Pancreas (tissue), 10 donors: ENCODE results near the gene ANKRD44. TPM values are rescaled to one million over a fixed set of nuclear protein-coding genes. Genes with fewer than 3 reads are reported as not detected.

Experiments used
- ATAC-seq, 4 donors: fragments of 200-7000 bp; cut with Tn5 transposase; one replicate each; pipeline versions ENCODE4 v1.8.0 to v1.9.1; 2020; ENCODE audit warnings: mild to moderate bottlenecking in 4 of 4, moderate library complexity in 4 of 4
- DNase-seq, 6 donors: peaks; one replicate each; pipeline ENCODE4 v3.0.0-alpha.2; 2020
- FAIRE-seq: peaks from 2 replicates; lab custom pipeline; 2012; peaks lifted over from hg19 to GRCh38; lab: Jason Lieb, UNC
- H3K27ac ChIP-seq, 4 donors: fragments of 200-600 bp; sonication (generic); 1 replicate in 3 of 4; 2 replicates in 1 of 4; pipeline versions ENCODE4 v1.5.0 to v1.8.0; 2020
- H3K27me3 ChIP-seq, 4 donors: fragments of 200-600 bp; one replicate each; pipeline ENCODE4 v1.8.0; 2021
- H3K36me3 ChIP-seq, 3 donors: fragments of 200-600 bp; sonication (generic) in 1 of 3; one replicate each; pipeline versions ENCODE4 v1.5.0 to v1.8.0; 2020 to 2021
- H3K4me1 ChIP-seq, 3 donors: fragments of 200-600 bp; one replicate each; pipeline ENCODE4 v1.8.0; 2021
- H3K4me3 ChIP-seq, 4 donors: fragments of 200-600 bp; sonication (generic) in 2 of 4; one replicate each; pipeline versions ENCODE4 v1.5.0 to v1.8.0; 2020 to 2021
- H3K9me3 ChIP-seq, 4 donors: fragments of 200-600 bp; one replicate each; pipeline ENCODE4 v1.8.0; 2021
- CTCF ChIP-seq, 4 donors: fragments of 200-600 bp; sonication (generic) in 3 of 4; IDR thresholded peaks; one replicate each; pipeline versions ENCODE4 v1.5.0 to v1.8.0; 2021; ENCODE audit warnings: antibody characterized with exemption in 4 of 4
- WGBS, 2 donors: extraction: QIAGEN DNeasy Blood & Tissue Kit; methylation state at CpG; one replicate each; pipeline ENCODE4 v1.1.7; 2013; 5-methylcytosine and 5-hydroxymethylcytosine counted together
- intact Hi-C, 3 donors: fragments of 100-400 bp; cut with DNase I; formaldehyde crosslinking; loops; one replicate each; pipeline versions ENCODE4 v1.11.1 to v1.14.2; 2022
- polyA plus RNA-seq, 2 donors: library from polyadenylated mRNA; stranded (reverse); fragments of 200-250 nt; gene quantifications; one replicate each; pipeline ENCODE4 v1.2.3, GENCODE V29; 2013
- total RNA-seq, 6 donors: library from RNA; stranded (reverse); fragmentation: NEBNext Ultra II Directional in 4 of 6; extraction: Animal tissue kit (Norgen Biotek cat#: 25700) in 4 of 6; gene quantifications; one replicate each; pipeline versions ENCODE4 v1.2.1 to v1.2.4, GENCODE V29; 2021 to 2023
- donor health status: healthy with polysubstance abuse.
- donor health status: DM: no; HTN: no; CAD: no; lungs with moderate emphysema.
- donor health status: DM: no; HTN: no; CAD: no.
- donor health status: control.
- donor health status: control.
- donor health status: Bipolar disorder and iron deficiency.
- donor health status: DM: yes; HTN: yes; CAD: no.
- donor health status: DM: no; HTN: no; CAD: no.
- donor health status: DM: no; HTN: no; CAD: no.
- donor health status: DM: yes; HTN: yes; CAD: no.

Gene ANKRD44
- total and polyA plus RNA-seq, 8 donors, result 1.9 to 12.5 (median 7.7) TPM

DNA sequence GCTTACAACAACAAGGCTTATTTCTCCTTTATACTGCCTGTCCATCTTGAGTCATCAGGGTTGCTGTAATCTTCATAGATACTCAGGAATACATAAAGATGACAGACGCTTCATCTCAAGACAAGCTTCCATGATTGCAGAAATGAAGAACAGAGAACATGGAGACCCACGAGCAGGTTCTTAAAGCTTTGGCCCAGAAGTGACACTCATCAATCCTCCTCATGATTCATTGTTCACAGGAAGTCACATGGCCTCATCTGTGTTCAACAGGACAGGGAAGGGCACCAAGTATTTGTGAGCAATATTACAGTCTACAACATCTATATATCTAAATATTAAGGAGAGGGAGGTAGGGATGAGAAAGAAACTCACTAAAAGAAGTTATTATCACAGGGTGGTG, 347.5 kb downstream of the ANKRD44 start:
- Histone ChIP-seq H3K4me1 (peaks cover 8 to 34% (median 22%) of the 10 kb centered on the region in 3 donors), H3K36me3 (no peaks in the 10 kb centered on the region), H3K27me3 (no peaks in the 10 kb centered on the region), H3K9me3 (no peaks in the 10 kb centered on the region), H3K27ac (peak overlapping the region in 1 of 4 donors; percentile 70), H3K4me3 (peak overlapping the region in 2 of 4 donors; percentile 3 to 26)
- 72 to 82% methylated on average over 2 of the region's 2 CpGs for WGBS, 2 donors
- ATAC-seq, result peak in 2 of 4 donors; percentile 24 to 35
- FAIRE-seq, result no peak
- TF ChIP-seq CTCF (IDR thresholded peaks at IDR 0.05), result no peak
- intact Hi-C loops, result no loop called here
- DNase-seq, result no peak

- Histone ChIP-seq H3K9me3 (no peaks in the 10 kb centered on the region), H3K27me3 (no peaks in the 10 kb centered on the region), H3K4me3 (no peak overlapping the region), H3K36me3 (no peaks in the 10 kb centered on the region), H3K4me1 (peaks cover 8 to 34% (median 22%) of the 10 kb centered on the region in 3 donors), H3K27ac (no peak overlapping the region)
- no peak for FAIRE-seq
- DNase-seq, result no peak
- 73 to 78% methylated on average over 2 of the region's 2 CpGs for WGBS, 2 donors
- TF ChIP-seq CTCF (IDR thresholded peaks at IDR 0.05), result no peak
- intact Hi-C loops, result no loop called here
- no peak for ATAC-seq
Measured at GRCh38 chr2:196962325-196962724, 348.3 kb downstream of the ANKRD44 start.

DNA sequence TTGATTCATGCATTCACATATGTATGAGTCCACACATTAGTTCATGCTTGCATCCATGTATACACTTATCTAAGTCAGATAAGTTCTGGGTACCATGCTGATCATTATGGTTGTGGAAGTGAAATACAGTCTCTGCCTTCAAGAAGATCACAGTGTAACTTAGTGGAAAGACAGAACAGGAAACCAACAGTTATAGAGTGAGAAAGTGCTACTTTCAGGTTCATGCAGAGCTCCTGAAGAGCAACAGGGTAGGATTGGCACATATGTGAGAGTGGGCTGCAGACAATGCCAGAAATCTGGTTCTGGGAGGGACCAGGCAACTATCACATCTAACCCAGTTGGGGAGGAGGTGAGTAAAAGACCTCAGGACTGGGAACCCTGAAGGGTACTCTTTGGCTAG, 348.7 kb downstream of the ANKRD44 start:
- peaks cover 8 to 34% (median 20%) of the 10 kb centered on the region in 3 donors for H3K4me1 ChIP-seq
- intact Hi-C loops, result no loop called here
- H3K4me3 ChIP-seq, result no peak overlapping the region
- FAIRE-seq (no peak), DNase-seq (no peak), ATAC-seq (no peak)
- H3K27ac ChIP-seq, result no peak overlapping the region
- H3K36me3 ChIP-seq, result no peaks in the 10 kb centered on the region
- no peaks in the 10 kb centered on the region for H3K27me3 ChIP-seq
- H3K9me3 ChIP-seq, result no peaks in the 10 kb centered on the region
- TF ChIP-seq CTCF (IDR thresholded peaks at IDR 0.05), result no peak

- no peaks in the 10 kb centered on the region for H3K27me3 ChIP-seq
- 73 to 75% methylated on average over 3 of the region's 3 CpGs for WGBS, 2 donors
- peaks cover 6 to 17% (median 7%) of the 10 kb centered on the region in 3 donors for H3K4me1 ChIP-seq
- no peaks in the 10 kb centered on the region for H3K36me3 ChIP-seq
- no peak overlapping the region for H3K4me3 ChIP-seq
- ATAC-seq (peak; percentile 32 to 62 (median 56)), DNase-seq (no peak), FAIRE-seq (no peak)
- no peak for TF ChIP-seq CTCF (IDR thresholded peaks at IDR 0.05)
- intact Hi-C loops, result no loop called here
- H3K9me3 ChIP-seq, result no peaks in the 10 kb centered on the region
- no peak overlapping the region for H3K27ac ChIP-seq
Measured at GRCh38 chr2:196959734-196960338, 350.7 kb downstream of the ANKRD44 start.

DNA sequence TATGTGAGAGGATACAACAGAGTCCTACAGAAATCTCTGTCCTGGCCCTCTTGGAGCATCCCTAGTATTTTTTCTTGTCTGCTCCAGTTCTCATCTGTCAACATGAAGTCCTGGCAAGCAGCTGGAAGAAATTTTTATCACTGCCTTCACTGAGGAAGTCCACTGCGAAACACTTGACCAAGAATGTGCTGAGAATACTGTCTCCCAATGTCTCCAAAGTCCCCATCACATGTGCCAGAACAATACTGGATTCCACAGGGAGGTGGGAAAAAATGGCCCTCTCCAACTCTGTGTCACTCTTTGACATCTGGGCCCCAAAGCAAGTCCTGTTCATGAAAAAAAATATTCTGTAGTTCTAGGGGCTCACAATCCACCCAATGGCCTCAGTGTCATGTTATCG, 351.3 kb downstream of the ANKRD44 start:
- ATAC-seq (no peak), FAIRE-seq (no peak), DNase-seq (no peak)
- H3K36me3 ChIP-seq, result no peaks in the 10 kb centered on the region
- H3K27ac ChIP-seq, result no peak overlapping the region
- H3K27me3 ChIP-seq, result no peaks in the 10 kb centered on the region
- intact Hi-C loops, result no loop called here
- WGBS, 2 donors, result 95 to 97% methylated on average over 2 of the region's 2 CpGs
- no peak overlapping the region for H3K4me3 ChIP-seq
- H3K9me3 ChIP-seq, result no peaks in the 10 kb centered on the region
- no peak for TF ChIP-seq CTCF (IDR thresholded peaks at IDR 0.05)
- peaks cover under 1 to 11% (median 1%) of the 10 kb centered on the region in 3 donors for H3K4me1 ChIP-seq
